ENCODE results near the gene ALCAM.

ALCAM gene

DNA sequence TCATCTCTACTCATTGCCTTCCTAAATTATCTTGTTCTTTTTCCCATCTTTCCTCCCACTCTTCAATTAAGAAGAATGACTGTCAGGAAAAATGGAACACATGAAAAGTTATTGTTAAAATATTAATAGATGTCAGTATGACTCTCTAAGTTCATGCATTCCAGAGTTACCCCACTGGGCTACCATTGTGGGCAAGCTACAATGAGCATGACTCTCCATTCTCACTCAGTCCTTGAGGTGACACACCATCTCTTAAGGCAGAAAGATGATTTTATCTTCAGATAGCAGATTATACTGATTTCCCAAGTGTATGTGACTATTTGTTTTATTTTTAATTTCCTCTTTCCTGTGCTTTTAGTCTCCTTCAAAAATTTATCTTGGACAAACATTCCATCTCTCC lies 144.3 kb downstream of the ALCAM start:
- DNase-seq (ENCODE audit: low read depth, low spot score): no peak
- H3K9me3 ChIP-seq (ENCODE audit: control insufficient read depth, insufficient read depth, low read length): no peaks in the 10 kb centered on the region
- peaks cover 2% of the 10 kb centered on the region; the same call in 1 of the 2 replicates for H3K4me1 ChIP-seq (ENCODE audit: control insufficient read depth, insufficient read depth, low read length)
- no peaks in the 10 kb centered on the region for H3K36me3 ChIP-seq (ENCODE audit: control insufficient read depth, insufficient read depth, low read length)
- H3K27me3 ChIP-seq (ENCODE audit: control insufficient read depth, insufficient read depth, low read length): no peaks in the 10 kb centered on the region
- no peak overlapping the region for H3K27ac ChIP-seq (ENCODE audit: low read length)
- no peak overlapping the region for H3K4me3 ChIP-seq (ENCODE audit: low read length)

DNA sequence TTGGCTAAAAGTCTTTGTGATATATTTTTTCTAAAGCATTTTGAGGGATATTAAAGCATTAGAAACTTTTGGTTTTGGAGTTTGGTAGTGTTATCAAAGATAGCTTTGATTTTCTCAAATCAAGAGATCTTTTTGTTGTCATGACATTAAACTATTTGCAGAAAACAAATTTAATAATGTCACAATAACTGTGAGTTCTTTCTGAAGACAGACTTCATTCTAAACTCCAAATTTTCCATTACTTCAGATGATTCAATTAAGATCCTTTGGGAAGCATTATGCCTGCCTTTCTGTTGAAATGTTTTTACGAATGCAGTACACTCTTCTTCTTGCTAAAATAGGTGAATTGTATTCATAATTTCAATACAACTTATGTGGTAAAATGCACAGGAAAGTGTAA lies 145.4 kb downstream of the ALCAM start:
- DNase-seq (ENCODE audit: low read depth, low spot score): no peak
- H3K4me3 ChIP-seq (ENCODE audit: low read length): no peak overlapping the region
- no peaks in the 10 kb centered on the region for H3K9me3 ChIP-seq (ENCODE audit: control insufficient read depth, insufficient read depth, low read length)
- H3K27me3 ChIP-seq (ENCODE audit: control insufficient read depth, insufficient read depth, low read length): no peaks in the 10 kb centered on the region
- peaks cover 2% of the 10 kb centered on the region; the same call in 1 of the 2 replicates for H3K4me1 ChIP-seq (ENCODE audit: control insufficient read depth, insufficient read depth, low read length)
- no peak overlapping the region for H3K27ac ChIP-seq (ENCODE audit: low read length)
- H3K36me3 ChIP-seq (ENCODE audit: control insufficient read depth, insufficient read depth, low read length): no peaks in the 10 kb centered on the region
- no CpG with 5 or more reads among the region's 1 CpG for WGBS (ENCODE audit: insufficient coverage, insufficient read length)

DNA sequence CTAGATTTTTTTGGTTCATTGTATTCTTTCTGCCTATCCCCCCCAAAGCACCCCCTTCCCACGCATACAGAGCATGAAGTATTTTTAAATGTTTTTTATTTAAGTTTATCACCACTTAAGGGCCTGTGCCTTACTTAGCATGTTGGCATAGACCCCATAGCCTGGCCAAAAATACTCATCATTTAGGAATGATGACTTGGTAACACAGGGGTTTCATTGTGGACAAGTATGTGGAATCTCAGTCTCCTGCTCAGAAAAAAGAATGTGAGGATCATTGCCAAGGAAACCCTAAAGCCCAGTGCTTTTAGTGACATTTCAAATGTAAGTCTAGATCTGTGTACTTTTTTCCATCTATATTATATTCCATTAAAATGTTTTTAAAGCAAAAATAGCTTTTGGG lies 146.3 kb downstream of the ALCAM start:
- Histone ChIP-seq H3K36me3 (ENCODE audit: control insufficient read depth, insufficient read depth, low read length) (no peaks in the 10 kb centered on the region), H3K4me3 (ENCODE audit: low read length) (no peak overlapping the region), H3K4me1 (ENCODE audit: control insufficient read depth, insufficient read depth, low read length) (peaks cover 2% of the 10 kb centered on the region; the same call in 1 of the 2 replicates), H3K27me3 (ENCODE audit: control insufficient read depth, insufficient read depth, low read length) (no peaks in the 10 kb centered on the region), H3K27ac (ENCODE audit: low read length) (no peak overlapping the region), H3K9me3 (ENCODE audit: control insufficient read depth, insufficient read depth, low read length) (no peaks in the 10 kb centered on the region)
- DNase-seq (ENCODE audit: low read depth, low spot score): no peak
- no CpG with 5 or more reads among the region's 1 CpG for WGBS (ENCODE audit: insufficient coverage, insufficient read length)

DNA sequence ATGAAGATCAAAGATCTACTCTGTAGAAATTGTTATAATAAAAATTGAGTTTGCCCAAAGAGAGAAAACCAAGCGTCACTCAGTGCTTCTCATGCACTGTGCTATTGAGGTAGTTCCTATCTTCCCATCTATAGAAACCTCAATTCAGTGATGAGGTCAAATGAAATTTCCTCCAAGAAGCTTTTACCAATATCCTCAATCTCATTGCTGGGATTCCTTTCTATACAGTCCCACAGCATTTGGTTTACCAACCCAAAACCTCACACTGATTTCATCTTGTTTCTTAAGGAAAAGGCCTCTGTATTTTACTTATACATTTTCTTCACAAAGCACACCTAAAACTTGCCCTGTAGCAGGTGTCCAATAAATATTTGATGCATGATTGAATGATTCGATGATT lies 147.2 kb downstream of the ALCAM start:
- H3K27ac ChIP-seq (ENCODE audit: low read length): no peak overlapping the region
- WGBS (ENCODE audit: insufficient coverage, insufficient read length): no CpG with 5 or more reads among the region's 2 CpGs
- H3K4me3 ChIP-seq (ENCODE audit: low read length): no peak overlapping the region
- H3K9me3 ChIP-seq (ENCODE audit: control insufficient read depth, insufficient read depth, low read length): no peaks in the 10 kb centered on the region
- H3K4me1 ChIP-seq (ENCODE audit: control insufficient read depth, insufficient read depth, low read length): peaks cover 2% of the 10 kb centered on the region; the same call in 1 of the 2 replicates
- no peaks in the 10 kb centered on the region for H3K27me3 ChIP-seq (ENCODE audit: control insufficient read depth, insufficient read depth, low read length)
- DNase-seq (ENCODE audit: low read depth, low spot score): no peak
- no peaks in the 10 kb centered on the region for H3K36me3 ChIP-seq (ENCODE audit: control insufficient read depth, insufficient read depth, low read length)

DNA sequence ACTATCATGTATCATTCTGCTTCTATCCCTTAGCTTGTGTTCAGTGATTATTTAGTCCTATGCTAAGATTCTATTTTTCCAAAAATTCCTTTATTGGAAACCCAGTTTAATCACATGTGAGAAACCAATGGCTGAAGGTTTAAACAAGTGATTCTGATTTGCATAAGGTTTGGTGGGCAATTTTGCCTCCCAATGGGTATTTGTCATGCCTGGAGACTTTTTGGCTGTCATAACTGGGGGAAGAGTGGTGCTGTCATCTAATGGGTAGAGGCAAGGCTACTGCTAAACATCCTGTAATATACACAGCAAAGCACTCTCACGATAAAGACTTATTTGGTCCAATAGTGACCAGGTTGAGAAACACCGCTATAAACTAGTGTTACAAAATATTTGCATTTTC lies 148.7 kb downstream of the ALCAM start:
- Histone ChIP-seq H3K4me3 (ENCODE audit: low read length) (no peak overlapping the region), H3K4me1 (ENCODE audit: control insufficient read depth, insufficient read depth, low read length) (peaks cover 2% of the 10 kb centered on the region; the same call in 1 of the 2 replicates), H3K27ac (ENCODE audit: low read length) (no peak overlapping the region), H3K27me3 (ENCODE audit: control insufficient read depth, insufficient read depth, low read length) (no peaks in the 10 kb centered on the region), H3K9me3 (ENCODE audit: control insufficient read depth, insufficient read depth, low read length) (no peaks in the 10 kb centered on the region), H3K36me3 (ENCODE audit: control insufficient read depth, insufficient read depth, low read length) (no peaks in the 10 kb centered on the region)
- no peak for DNase-seq (ENCODE audit: low read depth, low spot score)
- no CpG with 5 or more reads among the region's 2 CpGs for WGBS (ENCODE audit: insufficient coverage, insufficient read length)

DNA sequence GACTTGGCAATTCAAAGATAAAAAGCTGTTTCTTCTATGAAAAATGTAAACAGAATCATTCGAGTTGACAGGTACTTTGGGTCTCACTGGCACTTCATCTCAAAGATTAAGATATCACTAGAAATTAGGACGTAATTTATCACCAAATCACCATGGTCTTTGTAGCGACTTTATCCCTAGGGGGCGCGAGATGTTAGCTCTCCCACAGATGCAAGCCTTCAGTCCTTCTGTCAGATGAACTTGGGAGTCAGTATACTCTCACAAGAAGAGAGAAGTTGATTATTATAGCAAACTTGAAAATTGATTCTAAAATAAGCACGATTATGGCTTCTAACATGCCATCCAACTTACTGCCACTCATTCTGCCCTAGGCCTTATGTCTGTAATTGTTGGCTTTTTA lies 150.3 kb downstream of the ALCAM start:
- no peaks in the 10 kb centered on the region for H3K9me3 ChIP-seq (ENCODE audit: control insufficient read depth, insufficient read depth, low read length)
- DNase-seq (ENCODE audit: low read depth, low spot score): no peak
- H3K27ac ChIP-seq (ENCODE audit: low read length): no peak overlapping the region
- WGBS (ENCODE audit: insufficient coverage, insufficient read length): no CpG with 5 or more reads among the region's 6 CpGs
- H3K4me1 ChIP-seq (ENCODE audit: control insufficient read depth, insufficient read depth, low read length): peaks cover 2% of the 10 kb centered on the region; the same call in 1 of the 2 replicates
- no peaks in the 10 kb centered on the region for H3K27me3 ChIP-seq (ENCODE audit: control insufficient read depth, insufficient read depth, low read length)
- no peaks in the 10 kb centered on the region for H3K36me3 ChIP-seq (ENCODE audit: control insufficient read depth, insufficient read depth, low read length)
- H3K4me3 ChIP-seq (ENCODE audit: low read length): no peak overlapping the region

DNA sequence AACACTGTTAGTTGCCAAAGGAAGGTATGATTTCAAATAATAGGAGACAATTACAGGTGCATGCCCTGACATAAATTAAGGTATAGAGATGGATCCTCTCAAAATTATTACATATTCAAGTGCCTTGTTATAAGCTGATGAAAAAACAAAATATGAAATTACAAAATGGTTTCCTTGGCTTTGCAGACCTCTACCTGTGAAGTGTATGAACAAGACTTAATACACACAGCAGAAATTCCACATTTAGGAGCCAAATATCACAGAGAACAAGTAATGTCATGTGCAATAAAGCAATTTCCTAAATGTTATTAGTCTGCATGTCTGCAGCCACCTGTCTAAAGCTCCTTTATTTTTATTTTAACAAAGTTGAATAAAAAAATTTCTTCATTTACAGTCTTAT lies 151.5 kb downstream of the ALCAM start:
- Histone ChIP-seq H3K4me3 (ENCODE audit: low read length) (no peak overlapping the region), H3K27ac (ENCODE audit: low read length) (no peak overlapping the region), H3K4me1 (ENCODE audit: control insufficient read depth, insufficient read depth, low read length) (peaks cover 2% of the 10 kb centered on the region; the same call in 1 of the 2 replicates), H3K36me3 (ENCODE audit: control insufficient read depth, insufficient read depth, low read length) (no peaks in the 10 kb centered on the region), H3K9me3 (ENCODE audit: control insufficient read depth, insufficient read depth, low read length) (no peaks in the 10 kb centered on the region), H3K27me3 (ENCODE audit: control insufficient read depth, insufficient read depth, low read length) (no peaks in the 10 kb centered on the region)
- no peak for DNase-seq (ENCODE audit: low read depth, low spot score)

DNA sequence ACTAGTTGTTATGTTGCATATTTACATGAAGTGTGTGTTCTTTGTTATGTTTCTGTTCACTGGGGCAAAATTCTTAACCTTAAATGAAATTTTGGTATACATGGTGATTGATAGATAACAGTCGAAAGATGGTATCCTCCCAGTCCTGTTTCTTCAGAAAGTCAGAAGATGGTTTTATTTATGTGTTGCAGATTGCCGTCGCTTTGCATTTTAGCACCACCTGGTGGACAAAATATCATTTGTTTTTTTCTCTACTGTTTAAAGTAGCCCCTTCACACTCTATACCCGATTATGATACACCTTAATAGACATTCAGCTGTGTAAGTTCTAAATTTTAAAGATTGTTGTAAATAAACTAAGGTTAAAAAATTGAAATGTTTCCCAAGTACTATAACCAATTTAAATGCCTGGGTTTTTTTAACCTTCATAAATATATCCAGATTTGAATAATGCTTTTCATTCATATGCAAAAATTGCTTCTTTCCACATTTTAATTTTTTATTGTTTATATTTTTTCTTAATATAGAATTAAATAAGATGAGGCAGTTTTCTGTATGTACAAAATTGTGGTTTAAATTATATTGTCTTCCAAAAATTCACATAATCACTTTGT lies 152.2 kb downstream of the ALCAM start:
- no peaks in the 10 kb centered on the region for H3K36me3 ChIP-seq (ENCODE audit: control insufficient read depth, insufficient read depth, low read length)
- no peak overlapping the region for H3K4me3 ChIP-seq (ENCODE audit: low read length)
- peak; percentile 29 for DNase-seq (ENCODE audit: low read depth, low spot score)
- no peaks in the 10 kb centered on the region for H3K27me3 ChIP-seq (ENCODE audit: control insufficient read depth, insufficient read depth, low read length)
- H3K9me3 ChIP-seq (ENCODE audit: control insufficient read depth, insufficient read depth, low read length): no peaks in the 10 kb centered on the region
- H3K27ac ChIP-seq (ENCODE audit: low read length): no peak overlapping the region
- peaks cover 2% of the 10 kb centered on the region; the same call in 1 of the 2 replicates for H3K4me1 ChIP-seq (ENCODE audit: control insufficient read depth, insufficient read depth, low read length)
- WGBS (ENCODE audit: insufficient coverage, insufficient read length): no CpG with 5 or more reads among the region's 4 CpGs

DNA sequence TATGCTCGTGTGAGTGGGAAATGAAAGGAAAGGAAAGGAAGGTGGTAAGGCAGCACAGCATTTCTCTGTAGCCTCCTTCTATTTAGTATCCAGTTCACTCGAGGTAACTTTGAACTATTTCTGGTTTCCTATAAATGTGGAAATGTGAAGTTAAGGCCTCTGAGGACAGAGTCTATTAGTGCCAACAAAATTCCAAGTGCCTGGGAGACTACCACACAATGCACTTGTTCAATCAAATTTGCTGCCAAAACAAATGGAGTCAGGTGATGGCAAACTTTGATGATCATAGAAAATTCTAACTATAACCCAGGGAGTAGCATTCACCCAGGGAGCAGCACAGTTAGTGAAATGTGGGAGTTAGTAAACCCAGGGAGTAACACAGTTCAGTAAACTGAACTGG lies 155.1 kb downstream of the ALCAM start:
- no peaks in the 10 kb centered on the region; the same call in 1 of the 2 replicates for H3K36me3 ChIP-seq (ENCODE audit: control insufficient read depth, insufficient read depth, low read length)
- no peak for DNase-seq (ENCODE audit: low read depth, low spot score)
- H3K9me3 ChIP-seq (ENCODE audit: control insufficient read depth, insufficient read depth, low read length): no peaks in the 10 kb centered on the region
- H3K4me3 ChIP-seq (ENCODE audit: low read length): no peak overlapping the region
- no peak overlapping the region for H3K27ac ChIP-seq (ENCODE audit: low read length)
- H3K27me3 ChIP-seq (ENCODE audit: control insufficient read depth, insufficient read depth, low read length): no peaks in the 10 kb centered on the region
- no CpG with 5 or more reads among the region's 2 CpGs for WGBS (ENCODE audit: insufficient coverage, insufficient read length)
- no peaks in the 10 kb centered on the region; the same call in 1 of the 2 replicates for H3K4me1 ChIP-seq (ENCODE audit: control insufficient read depth, insufficient read depth, low read length)

DNA sequence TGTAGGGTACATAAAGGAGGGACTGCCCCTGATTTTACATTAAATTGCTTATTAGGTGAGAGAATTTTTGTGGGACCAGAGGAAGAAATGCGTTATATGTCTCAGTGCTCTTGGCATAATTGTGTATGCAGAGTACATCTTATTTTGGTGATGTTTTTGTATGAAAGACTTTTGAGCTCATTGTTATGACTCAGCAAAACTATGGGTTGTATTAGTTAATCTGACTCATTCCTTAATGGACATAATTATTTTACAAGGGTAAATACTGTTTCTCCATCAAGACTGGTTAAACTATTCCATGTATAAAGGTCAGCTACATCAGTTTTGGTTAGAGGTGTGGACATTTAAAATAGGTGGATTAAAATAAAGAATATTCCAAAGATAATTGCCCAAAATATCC lies 156.8 kb downstream of the ALCAM start:
- Histone ChIP-seq H3K36me3 (ENCODE audit: control insufficient read depth, insufficient read depth, low read length) (no peaks in the 10 kb centered on the region; the same call in 1 of the 2 replicates), H3K27me3 (ENCODE audit: control insufficient read depth, insufficient read depth, low read length) (no peaks in the 10 kb centered on the region), H3K27ac (ENCODE audit: low read length) (no peak overlapping the region), H3K4me3 (ENCODE audit: low read length) (no peak overlapping the region), H3K9me3 (ENCODE audit: control insufficient read depth, insufficient read depth, low read length) (no peaks in the 10 kb centered on the region), H3K4me1 (ENCODE audit: control insufficient read depth, insufficient read depth, low read length) (no peaks in the 10 kb centered on the region)
- no CpG with 5 or more reads among the region's 1 CpG for WGBS (ENCODE audit: insufficient coverage, insufficient read length)
- no peak for DNase-seq (ENCODE audit: low read depth, low spot score)

DNA sequence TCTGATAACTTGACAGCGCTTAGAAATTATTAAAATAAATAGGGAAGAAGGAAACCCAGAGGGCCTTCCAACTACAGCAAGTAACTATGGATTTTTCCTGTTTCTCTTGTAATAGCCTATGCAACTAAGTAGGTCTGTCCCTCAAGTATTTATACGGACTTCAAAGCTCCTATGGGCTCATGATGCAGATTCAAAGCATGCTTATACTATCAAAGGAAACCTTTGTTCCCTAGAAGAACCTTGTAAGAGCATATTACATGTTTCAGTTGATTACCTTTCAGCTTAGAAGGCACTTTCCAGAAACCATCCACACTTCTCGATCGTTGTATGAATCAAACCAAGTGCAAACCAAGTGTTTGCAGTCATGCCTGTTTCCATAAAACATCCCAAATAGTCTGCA lies 158.8 kb downstream of the ALCAM start:
- Histone ChIP-seq H3K27ac (ENCODE audit: low read length) (no peak overlapping the region), H3K9me3 (ENCODE audit: control insufficient read depth, insufficient read depth, low read length) (no peaks in the 10 kb centered on the region), H3K36me3 (ENCODE audit: control insufficient read depth, insufficient read depth, low read length) (no peaks in the 10 kb centered on the region; the same call in 1 of the 2 replicates), H3K27me3 (ENCODE audit: control insufficient read depth, insufficient read depth, low read length) (no peaks in the 10 kb centered on the region), H3K4me1 (ENCODE audit: control insufficient read depth, insufficient read depth, low read length) (no peaks in the 10 kb centered on the region), H3K4me3 (ENCODE audit: low read length) (no peak overlapping the region)
- no CpG with 5 or more reads among the region's 4 CpGs for WGBS (ENCODE audit: insufficient coverage, insufficient read length)
- no peak for DNase-seq (ENCODE audit: low read depth, low spot score)
